Measurements from ENCODE around the gene G2E3. TPM values are rescaled to one million over a fixed set of nuclear protein-coding genes. Genes with fewer than 3 reads are reported as not detected.

G2E3 gene
- total and polyA plus RNA-seq, 2 of the 13 experiments (the other 11 are each of a cell fraction or from before 2014, with no cell fraction given), result 22.8 to 63.0 TPM

DNA sequence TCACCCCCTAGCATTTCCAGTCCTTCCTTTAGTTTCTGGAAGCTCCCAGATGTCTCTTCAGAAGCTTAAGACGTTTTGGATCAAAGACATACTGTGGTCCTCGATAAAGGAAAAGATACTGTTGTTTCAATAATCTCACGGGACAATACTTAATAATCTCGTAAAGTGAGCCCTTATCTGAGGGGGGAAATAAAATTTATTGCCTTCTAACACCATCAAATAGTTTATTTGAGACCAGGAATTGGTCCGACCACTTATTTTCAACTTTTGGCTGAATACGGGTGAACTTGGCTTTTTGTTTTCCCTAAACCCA lies 640 bp upstream of the G2E3 start (continued):
- TF ChIP-seq ZNF782 (CRISPR knock-in tag; IDR thresholded peaks at IDR 0.05; ENCODE audit: borderline replicate concordance), result no peak
- TF ChIP-seq FOXK2 (IDR thresholded peaks at IDR 0.05), result no peak
- TF ChIP-seq MLLT10 (CRISPR knock-in tag; IDR thresholded peaks at IDR 0.05), result no peak
- TF ChIP-seq BRCA1 (CRISPR knock-in tag; IDR thresholded peaks at IDR 0.05), result no peak
- TF ChIP-seq, protein P1, sequence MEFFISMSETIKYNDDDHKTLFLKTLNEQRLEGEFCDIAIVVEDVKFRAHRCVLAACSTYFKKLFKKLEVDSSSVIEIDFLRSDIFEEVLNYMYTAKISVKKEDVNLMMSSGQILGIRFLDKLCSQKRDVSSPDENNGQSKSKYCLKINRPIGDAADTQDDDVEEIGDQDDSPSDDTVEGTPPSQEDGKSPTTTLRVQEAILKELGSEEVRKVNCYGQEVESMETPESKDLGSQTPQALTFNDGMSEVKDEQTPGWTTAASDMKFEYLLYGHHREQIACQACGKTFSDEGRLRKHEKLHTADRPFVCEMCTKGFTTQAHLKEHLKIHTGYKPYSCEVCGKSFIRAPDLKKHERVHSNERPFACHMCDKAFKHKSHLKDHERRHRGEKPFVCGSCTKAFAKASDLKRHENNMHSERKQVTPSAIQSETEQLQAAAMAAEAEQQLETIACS (CRISPR knock-in tag; IDR thresholded peaks at IDR 0.05), result peak; percentile 9; the same call in 1 of the 2 replicates
- TF ChIP-seq TBP (CRISPR knock-in tag; IDR thresholded peaks at IDR 0.05), result no peak
- TF ChIP-seq RXRA (CRISPR knock-in tag; IDR thresholded peaks at IDR 0.05), result no peak
- TF ChIP-seq, protein P2, sequence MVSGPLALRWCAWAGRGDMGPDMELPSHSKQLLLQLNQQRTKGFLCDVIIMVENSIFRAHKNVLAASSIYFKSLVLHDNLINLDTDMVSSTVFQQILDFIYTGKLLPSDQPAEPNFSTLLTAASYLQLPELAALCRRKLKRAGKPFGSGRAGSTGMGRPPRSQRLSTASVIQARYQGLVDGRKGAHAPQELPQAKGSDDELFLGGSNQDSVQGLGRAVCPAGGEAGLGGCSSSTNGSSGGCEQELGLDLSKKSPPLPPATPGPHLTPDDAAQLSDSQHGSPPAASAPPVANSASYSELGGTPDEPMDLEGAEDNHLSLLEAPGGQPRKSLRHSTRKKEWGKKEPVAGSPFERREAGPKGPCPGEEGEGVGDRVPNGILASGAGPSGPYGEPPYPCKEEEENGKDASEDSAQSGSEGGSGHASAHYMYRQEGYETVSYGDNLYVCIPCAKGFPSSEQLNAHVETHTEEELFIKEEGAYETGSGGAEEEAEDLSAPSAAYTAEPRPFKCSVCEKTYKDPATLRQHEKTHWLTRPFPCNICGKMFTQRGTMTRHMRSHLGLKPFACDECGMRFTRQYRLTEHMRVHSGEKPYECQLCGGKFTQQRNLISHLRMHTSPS (CRISPR knock-in tag; IDR thresholded peaks at IDR 0.05; ENCODE audit: low read depth), result no peak
- no peak for TF ChIP-seq PHF5A (CRISPR knock-in tag; IDR thresholded peaks at IDR 0.05; ENCODE audit: low read depth, unreplicated experiment)
- no peak for TF ChIP-seq KMT2B (CRISPR knock-in tag; IDR thresholded peaks at IDR 0.05)
- no peak for TF ChIP-seq GPN1 (CRISPR knock-in tag; IDR thresholded peaks at IDR 0.05; ENCODE audit: borderline replicate concordance)
- TF ChIP-seq, protein P3, sequence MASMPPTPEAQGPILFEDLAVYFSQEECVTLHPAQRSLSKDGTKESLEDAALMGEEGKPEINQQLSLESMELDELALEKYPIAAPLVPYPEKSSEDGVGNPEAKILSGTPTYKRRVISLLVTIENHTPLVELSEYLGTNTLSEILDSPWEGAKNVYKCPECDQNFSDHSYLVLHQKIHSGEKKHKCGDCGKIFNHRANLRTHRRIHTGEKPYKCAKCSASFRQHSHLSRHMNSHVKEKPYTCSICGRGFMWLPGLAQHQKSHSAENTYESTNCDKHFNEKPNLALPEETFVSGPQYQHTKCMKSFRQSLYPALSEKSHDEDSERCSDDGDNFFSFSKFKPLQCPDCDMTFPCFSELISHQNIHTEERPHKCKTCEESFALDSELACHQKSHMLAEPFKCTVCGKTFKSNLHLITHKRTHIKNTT (CRISPR knock-in tag; IDR thresholded peaks at IDR 0.05), result no peak
- TF ChIP-seq TBX2 (CRISPR knock-in tag; IDR thresholded peaks at IDR 0.05; ENCODE audit: borderline replicate concordance), result no peak
- TF ChIP-seq ZNF703 (CRISPR knock-in tag; IDR thresholded peaks at IDR 0.05; ENCODE audit: borderline replicate concordance), result 0 out of 2 replicates have a peak, but pooled peaks have one; percentile 25
- no peak for TF ChIP-seq HOXA7 (CRISPR knock-in tag; IDR thresholded peaks at IDR 0.05)
- no peak for TF ChIP-seq KMT2A (CRISPR knock-in tag; IDR thresholded peaks at IDR 0.05)
- TF ChIP-seq ARNT2 (CRISPR knock-in tag; IDR thresholded peaks at IDR 0.05; ENCODE audit: low read depth), result no peak
